Mammary epithelial cell (primary cell): ENCODE measurements around the gene CEBPE.

Experiments used
- CTCF ChIP-seq, 2 donors: IDR thresholded peaks in 1 of 2; conservative IDR thresholded peaks in 1 of 2; 2 replicates each; pipeline ENCODE4 v1.5.1; 2011 to 2012; ENCODE audit warnings: inconsistent platforms in 2 of 2, low read length in 2 of 2, mild to moderate bottlenecking in 2 of 2, control low read depth in 1 of 2, low read depth in 1 of 2; ENCODE audit not compliant: insufficient read depth in 1 of 2; ENCODE audit errors: extremely low read depth in 1 of 2
- EZH2 ChIP-seq: IDR thresholded peaks from 2 replicates; pipeline ENCODE4 v1.6.1; 2012; ENCODE audit warnings: low read length, inconsistent platforms, borderline replicate concordance

DNA sequence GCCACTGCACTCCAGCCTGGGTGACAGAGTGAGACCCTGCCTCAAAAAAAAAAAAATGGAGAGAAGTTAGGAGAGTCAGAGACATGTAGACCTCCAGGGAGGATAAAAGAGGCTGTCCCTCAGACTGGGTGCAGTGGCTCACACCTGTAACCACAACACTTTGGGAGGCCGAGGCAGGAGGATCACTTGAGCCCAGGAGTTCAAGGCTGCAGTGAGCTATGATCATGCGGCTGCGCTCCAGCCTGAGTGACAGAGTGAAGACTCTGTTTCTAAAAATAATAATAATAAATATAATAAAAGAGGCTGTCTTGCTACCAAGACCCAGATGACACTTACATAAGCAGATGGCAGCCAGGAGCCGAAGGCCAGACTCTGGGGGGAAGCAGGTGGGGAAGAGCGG lies 45.9 kb upstream of the CEBPE start:
- TF ChIP-seq EZH2: no peak
- no peak for TF ChIP-seq CTCF (conservative IDR thresholded peaks at IDR 0.05 in 1 of 2, IDR thresholded peaks at IDR 0.05 in 1 of 2; ENCODE audit: extremely low read depth in 1 of 2, insufficient read depth in 1 of 2, low read depth in 1 of 2, low read length in 2 of 2)
